Neutrophil (primary cell): ENCODE measurements around the gene PILRA.
"Not testable (repeated sequence)": the region's sequence is repeated elsewhere in the genome, so short reads cannot be mapped to it uniquely, and the experiment has no call there.

ENCODE experiments used
- H3K27ac ChIP-seq: fragments of 200-600 bp; sonication (generic); 2 replicates; pipeline ENCODE4 v1.5.1; 2016; ENCODE audit warnings: mild to moderate bottlenecking, moderate library complexity
- H3K27me3 ChIP-seq: fragments of 200-600 bp; sonication (generic); 2 replicates; pipeline ENCODE4 v1.6.0; 2016; ENCODE audit warnings: mild to moderate bottlenecking
- H3K36me3 ChIP-seq: fragments of 200-600 bp; sonication (generic); 2 replicates; pipeline ENCODE4 v1.5.1; 2017
- H3K4me1 ChIP-seq, 2 experiments: fragments of 200-600 bp in 1 of 2; sonication (generic) in 1 of 2; 1 replicate in 1 of 2; 2 replicates in 1 of 2; pipeline versions ENCODE4 v1.5.1 to v1.6.1; 2013 to 2016; ENCODE audit warnings: low read depth in 1 of 2, low read length in 1 of 2, mild to moderate bottlenecking in 1 of 2, moderate library complexity in 1 of 2; ENCODE audit not compliant: control insufficient read depth in 1 of 2, insufficient read depth in 1 of 2
- H3K4me3 ChIP-seq, 2 experiments: fragments of 200-600 bp in 1 of 2; sonication (generic) in 1 of 2; 1 replicate in 1 of 2; 2 replicates in 1 of 2; pipeline ENCODE4 v1.5.1; 2013 to 2016; ENCODE audit warnings: low read depth in 1 of 2, low read length in 1 of 2, mild to moderate bottlenecking in 1 of 2, moderate library complexity in 1 of 2
- H3K9me3 ChIP-seq: fragments of 200-600 bp; sonication (generic); 2 replicates; pipeline ENCODE4 v1.5.1; 2016
- TF ChIP-seq, protein P1 (sequence below): fragments of 200-600 bp; sonication (generic); IDR thresholded peaks from 2 replicates; pipeline ENCODE4 v1.5.1; 2016; ENCODE audit warnings: antibody characterized with exemption

The PILRA gene

DNA sequence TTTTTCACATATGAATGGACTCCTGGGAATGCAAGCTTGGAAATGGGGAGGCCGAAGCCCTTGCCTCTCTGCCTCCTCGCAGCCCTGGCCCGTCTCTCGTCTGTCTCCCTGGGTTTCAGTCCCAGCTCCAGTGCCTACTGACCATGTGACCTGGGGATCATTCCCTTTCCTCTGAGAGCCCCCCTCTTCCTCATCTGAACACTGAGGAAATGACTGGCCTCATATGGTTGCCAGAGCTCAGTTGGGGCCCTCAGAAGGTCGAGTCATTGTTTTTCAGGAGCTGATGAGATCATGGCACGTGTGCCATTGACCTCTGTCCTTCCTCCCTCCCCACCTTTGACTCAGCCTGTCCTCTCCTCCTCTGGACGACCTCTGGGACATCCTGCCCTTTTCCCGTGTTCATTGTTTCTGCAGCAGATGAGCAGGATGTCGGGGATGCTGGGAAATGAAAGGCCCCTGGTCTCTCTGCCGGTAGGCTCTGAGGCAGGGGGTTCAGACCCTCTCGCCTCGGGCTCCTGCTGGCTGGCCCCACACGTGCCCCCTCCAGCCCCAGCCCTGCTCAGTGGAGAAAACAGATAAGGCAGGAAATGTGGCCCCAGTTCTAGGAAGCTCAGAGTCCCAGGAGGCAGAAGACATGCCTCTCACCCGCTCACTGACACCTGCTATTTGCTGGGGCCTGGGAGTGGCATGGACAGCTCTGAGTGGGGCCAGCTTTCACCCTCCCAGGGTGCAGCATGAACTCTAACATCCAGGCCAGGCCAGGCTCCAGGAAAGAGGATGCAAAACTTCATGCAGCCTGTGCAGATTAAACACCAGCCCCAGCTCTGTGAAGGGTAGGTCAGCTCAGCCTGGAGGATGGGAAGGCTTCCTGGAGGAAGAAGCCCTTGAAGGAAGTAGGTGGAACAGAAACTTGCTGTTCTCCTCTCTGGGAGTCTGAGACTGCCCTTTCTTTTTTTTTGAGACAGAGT lies 71.3 kb downstream of the PILRA start:
- no peaks in the 10 kb centered on the region for H3K36me3 ChIP-seq
- no peak overlapping the region for H3K4me3 ChIP-seq
- H3K27ac ChIP-seq, result peak overlapping the region; percentile 29
- peaks cover 0 to 12% of the 10 kb centered on the region in 2 experiments for H3K4me1 ChIP-seq
- H3K27me3 ChIP-seq, result no peaks in the 10 kb centered on the region
- no peaks in the 10 kb centered on the region for H3K9me3 ChIP-seq
- TF ChIP-seq, protein P1, sequence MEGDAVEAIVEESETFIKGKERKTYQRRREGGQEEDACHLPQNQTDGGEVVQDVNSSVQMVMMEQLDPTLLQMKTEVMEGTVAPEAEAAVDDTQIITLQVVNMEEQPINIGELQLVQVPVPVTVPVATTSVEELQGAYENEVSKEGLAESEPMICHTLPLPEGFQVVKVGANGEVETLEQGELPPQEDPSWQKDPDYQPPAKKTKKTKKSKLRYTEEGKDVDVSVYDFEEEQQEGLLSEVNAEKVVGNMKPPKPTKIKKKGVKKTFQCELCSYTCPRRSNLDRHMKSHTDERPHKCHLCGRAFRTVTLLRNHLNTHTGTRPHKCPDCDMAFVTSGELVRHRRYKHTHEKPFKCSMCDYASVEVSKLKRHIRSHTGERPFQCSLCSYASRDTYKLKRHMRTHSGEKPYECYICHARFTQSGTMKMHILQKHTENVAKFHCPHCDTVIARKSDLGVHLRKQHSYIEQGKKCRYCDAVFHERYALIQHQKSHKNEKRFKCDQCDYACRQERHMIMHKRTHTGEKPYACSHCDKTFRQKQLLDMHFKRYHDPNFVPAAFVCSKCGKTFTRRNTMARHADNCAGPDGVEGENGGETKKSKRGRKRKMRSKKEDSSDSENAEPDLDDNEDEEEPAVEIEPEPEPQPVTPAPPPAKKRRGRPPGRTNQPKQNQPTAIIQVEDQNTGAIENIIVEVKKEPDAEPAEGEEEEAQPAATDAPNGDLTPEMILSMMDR, result no peak

DNA sequence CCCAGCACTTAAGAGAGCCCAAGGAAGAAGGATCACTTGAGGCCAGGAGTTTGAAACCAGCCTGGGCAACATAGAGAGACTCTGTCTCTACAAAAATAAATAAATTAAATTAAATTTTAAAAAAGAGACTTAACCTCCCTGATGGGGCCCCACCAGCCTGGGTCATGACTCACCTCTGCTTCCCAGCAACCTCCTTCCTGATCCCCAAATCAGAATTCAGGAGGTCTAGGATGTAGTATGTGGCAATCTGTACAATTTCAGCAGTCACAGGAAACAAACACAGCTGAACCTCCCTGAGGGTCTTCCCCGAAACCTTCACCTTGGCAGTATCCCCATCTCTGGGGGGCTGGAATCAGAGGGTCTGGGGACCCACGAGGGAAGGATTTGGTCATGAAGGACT lies 72.8 kb downstream of the PILRA start:
- no peak overlapping the region for H3K4me3 ChIP-seq
- H3K27ac ChIP-seq, result no peak overlapping the region
- peaks cover 10 to 17% of the 10 kb centered on the region in 2 experiments for H3K4me1 ChIP-seq
- TF ChIP-seq, protein P1, result no peak
- H3K9me3 ChIP-seq, result no peaks in the 10 kb centered on the region
- no peaks in the 10 kb centered on the region for H3K36me3 ChIP-seq
- H3K27me3 ChIP-seq, result no peaks in the 10 kb centered on the region

DNA sequence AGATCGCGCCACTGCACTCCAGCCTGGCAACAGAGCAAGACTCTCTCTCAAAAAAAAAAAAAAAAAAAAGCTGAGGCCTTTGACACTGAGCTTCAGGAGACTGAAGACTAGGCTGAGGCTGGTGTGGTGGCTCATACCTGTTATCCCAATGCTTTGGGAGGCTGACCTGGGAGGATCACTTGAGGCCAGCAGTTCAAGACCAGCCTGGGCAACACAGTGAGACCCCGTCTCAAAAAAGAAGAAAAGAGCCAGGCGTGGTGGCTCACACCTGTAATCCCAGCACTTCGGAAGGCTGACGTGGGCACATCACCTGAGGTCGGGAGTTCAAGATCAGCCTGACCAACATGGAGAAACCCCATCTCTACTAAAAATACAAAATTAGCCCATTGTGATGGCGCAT lies 74.1 kb downstream of the PILRA start:
- not testable (repeated sequence) for H3K36me3 ChIP-seq, H3K27ac ChIP-seq, H3K4me3 ChIP-seq, H3K27me3 ChIP-seq, H3K9me3 ChIP-seq
- H3K4me1 ChIP-seq, result peaks cover 10 to 17% of the 10 kb centered on the region in 2 experiments

DNA sequence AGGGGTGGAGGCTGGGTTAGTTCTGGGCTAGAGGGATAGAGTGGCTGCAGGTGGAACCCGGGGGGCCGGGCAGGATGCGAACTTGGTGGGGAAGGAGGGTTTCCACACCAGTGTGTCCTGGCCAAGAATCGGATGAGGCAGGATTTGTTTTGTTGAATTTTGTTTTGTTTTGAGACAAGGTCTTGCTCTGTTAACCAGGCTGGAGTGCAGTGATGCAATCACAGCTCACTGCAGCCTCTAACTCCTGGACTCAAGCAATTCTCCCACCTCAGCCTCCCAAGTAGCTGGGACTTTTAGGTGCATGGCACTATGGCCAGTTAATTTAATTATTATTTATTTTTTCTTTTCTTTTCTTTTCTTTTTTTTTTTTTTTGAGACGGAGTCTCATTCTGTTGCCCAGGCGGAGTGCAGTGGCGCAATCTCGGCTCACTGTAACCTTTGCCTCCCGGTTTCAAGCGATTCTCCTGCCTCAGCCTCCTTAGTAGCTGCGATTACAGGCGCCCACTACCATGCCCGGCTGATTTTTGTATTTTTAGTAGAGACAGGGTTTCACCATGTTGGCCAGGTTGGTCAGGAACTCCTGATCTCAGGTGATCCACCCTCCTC lies 76.0 kb downstream of the PILRA start:
- Histone ChIP-seq H3K27ac (no peak overlapping the region), H3K4me3 (no peak overlapping the region), H3K4me1 (peaks cover 10 to 14% of the 10 kb centered on the region in 2 experiments), H3K27me3 (no peaks in the 10 kb centered on the region), H3K36me3 (no peaks in the 10 kb centered on the region), H3K9me3 (no peaks in the 10 kb centered on the region)
- TF ChIP-seq, protein P1, result no peak
